Neural progenitor cell (in vitro differentiated cells): ENCODE data around the gene PLEKHA1. TPM values are rescaled to one million over a fixed set of nuclear protein-coding genes. Genes with fewer than 3 reads are reported as not detected.
A peak's percentile ranks its signal among the peaks of the same experiment; 100 is the strongest.

Source experiments
- DNase-seq: peaks from one replicate; pipeline ENCODE4 v3.0.0-alpha.2; 2016; ENCODE audit warnings: low spot score
- H2AFZ ChIP-seq: fragments of 200-600 bp; sonication (generic); replicated peaks from 2 replicates; pipeline ENCODE4 v1.6.1; 2016; ENCODE audit warnings: antibody characterized with exemption
- H3F3A ChIP-seq: fragments of 200-600 bp; sonication (generic); 2 replicates; pipeline ENCODE4 v1.6.1; 2016; ENCODE audit warnings: antibody characterized with exemption, low read depth
- H3K27ac ChIP-seq: fragments of 200-600 bp; sonication (generic); 2 replicates; pipeline ENCODE4 v1.5.1; 2016; ENCODE audit warnings: mild to moderate bottlenecking
- H3K27me3 ChIP-seq: fragments of 200-600 bp; sonication (generic); 2 replicates; pipeline ENCODE4 v1.6.1; 2016; ENCODE audit warnings: mild to moderate bottlenecking, moderate library complexity
- H3K36me3 ChIP-seq: fragments of 200-600 bp; sonication (generic); 2 replicates; pipeline ENCODE4 v1.5.1; 2016
- H3K4me1 ChIP-seq: fragments of 200-600 bp; sonication (generic); 2 replicates; pipeline ENCODE4 v1.6.1; 2016; ENCODE audit warnings: mixed run types
- H3K4me2 ChIP-seq: fragments of 200-600 bp; sonication (generic); 2 replicates; pipeline ENCODE4 v1.6.1; 2016
- H3K4me3 ChIP-seq: fragments of 200-600 bp; sonication (generic); 2 replicates; pipeline ENCODE4 v1.5.1; 2016
- H3K79me2 ChIP-seq: fragments of 200-600 bp; sonication (generic); 2 replicates; pipeline ENCODE4 v1.6.1; 2016; ENCODE audit warnings: low read depth
- H3K9ac ChIP-seq: fragments of 200-600 bp; sonication (generic); 2 replicates; pipeline ENCODE4 v1.6.1; 2016
- H3K9me3 ChIP-seq: fragments of 200-600 bp; sonication (generic); 2 replicates; pipeline ENCODE4 v1.5.1; 2016; ENCODE audit warnings: low read depth
- H4K20me1 ChIP-seq: fragments of 200-600 bp; sonication (generic); 2 replicates; pipeline ENCODE4 v1.6.1; 2016; ENCODE audit warnings: low read depth
- H3K27ac Mint-ChIP-seq: 3 replicates; pipeline ENCODE4 v1.8.0; 2021; ENCODE audit warnings: mixed read lengths
- H3K27me3 Mint-ChIP-seq: 2 replicates; pipeline ENCODE4 v1.8.0; 2022; ENCODE audit warnings: low read depth, mild to moderate bottlenecking, inconsistent platforms, moderate library complexity, mixed read lengths; ENCODE audit not compliant: insufficient read depth
- H3K36me3 Mint-ChIP-seq: 3 replicates; pipeline ENCODE4 v1.8.0; 2021; ENCODE audit warnings: mixed read lengths
- H3K4me1 Mint-ChIP-seq: 3 replicates; pipeline ENCODE4 v1.8.0; 2021; ENCODE audit warnings: mixed read lengths
- H3K4me3 Mint-ChIP-seq: 3 replicates; pipeline ENCODE4 v1.8.0; 2021; ENCODE audit warnings: mild to moderate bottlenecking, moderate library complexity, mixed read lengths
- H3K9me3 Mint-ChIP-seq: 3 replicates; pipeline ENCODE4 v1.8.0; 2020; ENCODE audit warnings: mixed read lengths
- CTCF ChIP-seq: fragments of 200-600 bp; sonication (generic); IDR thresholded peaks from 2 replicates; pipeline ENCODE4 v1.5.1; 2017; ENCODE audit warnings: antibody characterized with exemption, mild to moderate bottlenecking
- EZH2 ChIP-seq: fragments of 200-600 bp; sonication (generic); IDR thresholded peaks from 2 replicates; pipeline ENCODE4 v1.6.1; 2017; ENCODE audit warnings: antibody characterized with exemption, mild to moderate bottlenecking, moderate library complexity
- EZH2phosphoT487 ChIP-seq: fragments of 200-600 bp; sonication (generic); IDR thresholded peaks from 2 replicates; pipeline ENCODE4 v1.6.1; 2017; ENCODE audit warnings: antibody characterized with exemption
- total RNA-seq: library from RNA; depleted of rRNA; stranded (reverse); fragments of >200 nt; gene quantifications from 2 replicates; pipeline ENCODE4 v1.2.3, GENCODE V29; 2015; ENCODE audit warnings: low replicate concordance

Gene PLEKHA1
- total RNA-seq, 1 donor from 2014 or later: 79.1 TPM

GRCh38 chr10:122350893-122351292, 23.6 kb upstream of the PLEKHA1 start:
- Histone ChIP-seq H3F3A (peaks cover 29% of the 10 kb centered on the region), H2AFZ (no peak overlapping the region), H3K27me3 (no peaks in the 10 kb centered on the region), H3K4me2 (no peak overlapping the region), H3K9me3 (peaks cover 5% of the 10 kb centered on the region), H3K79me2 (no peaks in the 10 kb centered on the region), H4K20me1 (no peaks in the 10 kb centered on the region), H3K36me3 (no peaks in the 10 kb centered on the region), H3K4me3 (no peak overlapping the region), H3K27ac (no peak overlapping the region), H3K4me1 (peaks cover 33% of the 10 kb centered on the region), H3K9ac (no peak overlapping the region)
- Mint-ChIP-seq H3K27ac (peak overlapping the region; percentile 19), H3K9me3 (peaks cover 16% of the 10 kb centered on the region), H3K4me3 (no peak overlapping the region), H3K36me3 (peaks cover 6% of the 10 kb centered on the region), H3K27me3 (peaks cover 12% of the 10 kb centered on the region), H3K4me1 (peaks cover 44% of the 10 kb centered on the region)
- DNase-seq: no peak
- TF ChIP-seq EZH2 (no peak), CTCF (no peak), EZH2phosphoT487 (no peak)

DNA sequence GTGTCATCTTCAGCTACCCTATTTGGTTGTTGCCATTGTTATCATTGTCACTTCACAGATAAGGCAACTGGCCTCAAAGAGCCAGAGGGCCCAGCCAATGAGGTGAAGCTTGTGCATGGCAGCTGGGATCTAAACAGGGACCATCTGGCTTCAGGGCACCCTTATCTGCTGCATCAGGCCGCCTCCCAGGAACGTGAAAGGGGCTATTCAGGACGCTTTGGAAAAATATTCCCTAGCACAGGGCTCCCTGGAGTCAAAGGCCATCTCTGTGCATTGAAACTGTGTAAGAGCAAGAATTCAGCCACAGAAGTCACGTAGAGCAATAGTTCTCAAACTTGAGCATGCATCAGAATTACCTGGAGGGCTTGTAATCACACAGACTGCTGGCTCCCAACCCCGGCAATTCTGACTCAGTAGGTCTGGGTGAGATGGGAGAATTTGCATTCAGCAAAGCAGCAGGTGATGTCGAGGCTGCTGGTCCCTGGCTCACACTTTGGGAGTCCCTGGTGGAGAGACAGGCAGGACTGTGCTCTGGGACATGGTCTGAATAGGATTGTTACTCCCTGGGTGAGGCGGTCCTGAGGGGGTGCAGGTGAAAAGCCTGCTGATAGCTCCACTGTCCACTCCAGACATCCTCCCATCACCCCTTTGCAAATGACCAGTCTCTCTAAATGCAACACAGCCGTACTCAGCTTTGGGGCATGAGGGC, 21.5 kb upstream of the PLEKHA1 start:
- TF ChIP-seq CTCF: no peak
- TF ChIP-seq EZH2phosphoT487: no peak
- TF ChIP-seq EZH2: no peak
- H3K27me3 ChIP-seq: no peaks in the 10 kb centered on the region
- no peaks in the 10 kb centered on the region for H3K9me3 ChIP-seq
- peaks cover 20% of the 10 kb centered on the region for H3F3A ChIP-seq
- H3K79me2 ChIP-seq: no peaks in the 10 kb centered on the region
- Mint-ChIP-seq H3K4me1 (peaks cover 33% of the 10 kb centered on the region), H3K9me3 (peaks cover 4% of the 10 kb centered on the region), H3K27me3 (peaks cover 9% of the 10 kb centered on the region), H3K4me3 (no peak overlapping the region), H3K27ac (peak overlapping the region; percentile 46), H3K36me3 (peaks cover 3% of the 10 kb centered on the region)
- H3K4me3 ChIP-seq: no peak overlapping the region
- DNase-seq: no peak
- H2AFZ ChIP-seq: no peak overlapping the region
- H3K9ac ChIP-seq: no peak overlapping the region
- no peaks in the 10 kb centered on the region for H3K36me3 ChIP-seq
- no peak overlapping the region for H3K4me2 ChIP-seq
- peaks cover 25% of the 10 kb centered on the region for H3K4me1 ChIP-seq
- no peaks in the 10 kb centered on the region for H4K20me1 ChIP-seq
- H3K27ac ChIP-seq: no peak overlapping the region

GRCh38 chr10:122354383-122354782, 20.1 kb upstream of the PLEKHA1 start:
- H3K4me3 Mint-ChIP-seq: no peak overlapping the region
- H3K27ac Mint-ChIP-seq: no peak overlapping the region
- Histone ChIP-seq H3K9me3 (no peaks in the 10 kb centered on the region), H3F3A (peaks cover 6% of the 10 kb centered on the region), H4K20me1 (no peaks in the 10 kb centered on the region), H2AFZ (no peak overlapping the region), H3K79me2 (no peaks in the 10 kb centered on the region), H3K4me1 (peaks cover 13% of the 10 kb centered on the region), H3K4me3 (no peak overlapping the region), H3K4me2 (no peak overlapping the region), H3K9ac (no peak overlapping the region), H3K27me3 (no peaks in the 10 kb centered on the region), H3K27ac (no peak overlapping the region), H3K36me3 (no peaks in the 10 kb centered on the region)
- TF ChIP-seq EZH2phosphoT487: no peak
- peaks cover 3% of the 10 kb centered on the region for H3K36me3 Mint-ChIP-seq
- peaks cover 16% of the 10 kb centered on the region for H3K9me3 Mint-ChIP-seq
- peaks cover 7% of the 10 kb centered on the region for H3K27me3 Mint-ChIP-seq
- H3K4me1 Mint-ChIP-seq: peaks cover 19% of the 10 kb centered on the region
- DNase-seq: no peak

- no peak overlapping the region for H3K27ac Mint-ChIP-seq
- TF ChIP-seq CTCF: no peak
- no peak for TF ChIP-seq EZH2
- TF ChIP-seq EZH2phosphoT487: no peak
- no peak overlapping the region for H3K27ac ChIP-seq
Observed at GRCh38 chr10:122357685-122358084, 16.8 kb upstream of the PLEKHA1 start.

More at GRCh38 chr10:122357685-122358084, 16.8 kb upstream of the PLEKHA1 start:
- no peaks in the 10 kb centered on the region for H3K27me3 ChIP-seq
- no peaks in the 10 kb centered on the region for H3K36me3 ChIP-seq
- no peaks in the 10 kb centered on the region for H3K9me3 ChIP-seq
- Mint-ChIP-seq H3K4me3 (no peak overlapping the region), H3K27me3 (peaks cover 2% of the 10 kb centered on the region), H3K9me3 (peaks cover 15% of the 10 kb centered on the region), H3K36me3 (no peaks in the 10 kb centered on the region), H3K4me1 (peaks cover 31% of the 10 kb centered on the region)
- no peak overlapping the region for H3K9ac ChIP-seq
- no peaks in the 10 kb centered on the region for H4K20me1 ChIP-seq
- H2AFZ ChIP-seq: no peak overlapping the region
- no peak overlapping the region for H3K4me3 ChIP-seq
- no peak overlapping the region for H3K4me2 ChIP-seq
- H3F3A ChIP-seq: no peaks in the 10 kb centered on the region
- H3K79me2 ChIP-seq: no peaks in the 10 kb centered on the region
- no peak for DNase-seq
- peaks cover 10% of the 10 kb centered on the region for H3K4me1 ChIP-seq
